ENCODE data around the gene FABP1.

FABP1 gene

GRCh38 chr2:88096708-88097107 is 31.2 kb downstream of the FABP1 start:
- Histone ChIP-seq H3K36me3 (ENCODE audit: insufficient read depth, low read length) (no peaks in the 10 kb centered on the region), H3K27me3 (ENCODE audit: insufficient read depth, low read length) (peaks cover 5% of the 10 kb centered on the region), H2AFZ (ENCODE audit: low read depth, low read length) (no peak overlapping the region), H3K9me3 (ENCODE audit: low read length) (no peaks in the 10 kb centered on the region), H3K4me3 (ENCODE audit: low read length) (no peak overlapping the region), H3K4me1 (ENCODE audit: insufficient read depth, low read length) (peaks cover 13% of the 10 kb centered on the region)

GRCh38 chr2:88095022-88095421 is 32.8 kb downstream of the FABP1 start:
- Histone ChIP-seq H3K36me3 (ENCODE audit: insufficient read depth, low read length) (no peaks in the 10 kb centered on the region), H2AFZ (ENCODE audit: low read depth, low read length) (no peak overlapping the region), H3K4me1 (ENCODE audit: insufficient read depth, low read length) (peaks cover 13% of the 10 kb centered on the region), H3K27me3 (ENCODE audit: insufficient read depth, low read length) (peaks cover 5% of the 10 kb centered on the region), H3K9me3 (ENCODE audit: low read length) (no peaks in the 10 kb centered on the region), H3K4me3 (ENCODE audit: low read length) (no peak overlapping the region)

GRCh38 chr2:88092773-88093172 is 35.1 kb downstream of the FABP1 start:
- Histone ChIP-seq H3K4me3 (ENCODE audit: low read length) (no peak overlapping the region), H2AFZ (ENCODE audit: low read depth, low read length) (no peak overlapping the region)

GRCh38 chr2:88091943-88092342 is 35.9 kb downstream of the FABP1 start:
- no peaks in the 10 kb centered on the region for H3K36me3 ChIP-seq (ENCODE audit: insufficient read depth, low read length)
- H3K4me3 ChIP-seq (ENCODE audit: low read length), result no peak overlapping the region
- no peak overlapping the region for H2AFZ ChIP-seq (ENCODE audit: low read depth, low read length)
- no peaks in the 10 kb centered on the region for H3K9me3 ChIP-seq (ENCODE audit: low read length)
- H3K27me3 ChIP-seq (ENCODE audit: insufficient read depth, low read length), result peaks cover 5% of the 10 kb centered on the region
- H3K4me1 ChIP-seq (ENCODE audit: insufficient read depth, low read length), result peaks cover 13% of the 10 kb centered on the region

More at GRCh38 chr2:88092773-88093172, 35.1 kb downstream of the FABP1 start:
- Histone ChIP-seq H3K27me3 (ENCODE audit: insufficient read depth, low read length) (peaks cover 5% of the 10 kb centered on the region), H3K4me1 (ENCODE audit: insufficient read depth, low read length) (peaks cover 13% of the 10 kb centered on the region), H3K36me3 (ENCODE audit: insufficient read depth, low read length) (no peaks in the 10 kb centered on the region), H3K9me3 (ENCODE audit: low read length) (no peaks in the 10 kb centered on the region)

- no peaks in the 10 kb centered on the region for H3K9me3 ChIP-seq (ENCODE audit: low read length)
- peaks cover 5% of the 10 kb centered on the region for H3K27me3 ChIP-seq (ENCODE audit: insufficient read depth, low read length)
- H3K36me3 ChIP-seq (ENCODE audit: insufficient read depth, low read length), result no peaks in the 10 kb centered on the region
- H3K4me1 ChIP-seq (ENCODE audit: insufficient read depth, low read length), result peaks cover 13% of the 10 kb centered on the region
- H2AFZ ChIP-seq (ENCODE audit: low read depth, low read length), result no peak overlapping the region
- H3K4me3 ChIP-seq (ENCODE audit: low read length), result no peak overlapping the region
Observed at GRCh38 chr2:88090446-88091283, 37.2 kb downstream of the FABP1 start.

GRCh38 chr2:88088999-88089398 is 38.9 kb downstream of the FABP1 start:
- H3K4me3 ChIP-seq (ENCODE audit: low read length), result no peak overlapping the region
- H3K4me1 ChIP-seq (ENCODE audit: insufficient read depth, low read length), result no peaks in the 10 kb centered on the region
- H3K27me3 ChIP-seq (ENCODE audit: insufficient read depth, low read length), result peaks cover 2% of the 10 kb centered on the region
- H2AFZ ChIP-seq (ENCODE audit: low read depth, low read length), result no peak overlapping the region
- H3K9me3 ChIP-seq (ENCODE audit: low read length), result no peaks in the 10 kb centered on the region
- H3K36me3 ChIP-seq (ENCODE audit: insufficient read depth, low read length), result no peaks in the 10 kb centered on the region

- H3K9me3 ChIP-seq (ENCODE audit: low read length), result no peaks in the 10 kb centered on the region
- H2AFZ ChIP-seq (ENCODE audit: low read depth, low read length), result no peak overlapping the region
- no peak overlapping the region for H3K4me3 ChIP-seq (ENCODE audit: low read length)
- H3K4me1 ChIP-seq (ENCODE audit: insufficient read depth, low read length), result peaks cover under 1% of the 10 kb centered on the region
- H3K36me3 ChIP-seq (ENCODE audit: insufficient read depth, low read length), result no peaks in the 10 kb centered on the region
- no peaks in the 10 kb centered on the region for H3K27me3 ChIP-seq (ENCODE audit: insufficient read depth, low read length)
Observed at GRCh38 chr2:88087763-88088162, 40.1 kb downstream of the FABP1 start.

- H3K36me3 ChIP-seq (ENCODE audit: insufficient read depth, low read length), result no peaks in the 10 kb centered on the region
- H3K9me3 ChIP-seq (ENCODE audit: low read length), result no peaks in the 10 kb centered on the region
- no peaks in the 10 kb centered on the region for H3K27me3 ChIP-seq (ENCODE audit: insufficient read depth, low read length)
- H3K4me3 ChIP-seq (ENCODE audit: low read length), result no peak overlapping the region
- no peak overlapping the region for H2AFZ ChIP-seq (ENCODE audit: low read depth, low read length)
- H3K4me1 ChIP-seq (ENCODE audit: insufficient read depth, low read length), result peaks cover 3% of the 10 kb centered on the region
Observed at GRCh38 chr2:88087073-88087472, 40.8 kb downstream of the FABP1 start.

- H3K4me3 ChIP-seq (ENCODE audit: low read length), result no peak overlapping the region
- H3K4me1 ChIP-seq (ENCODE audit: insufficient read depth, low read length), result peaks cover 3% of the 10 kb centered on the region
- no peaks in the 10 kb centered on the region for H3K9me3 ChIP-seq (ENCODE audit: low read length)
- no peaks in the 10 kb centered on the region for H3K36me3 ChIP-seq (ENCODE audit: insufficient read depth, low read length)
- no peak overlapping the region for H2AFZ ChIP-seq (ENCODE audit: low read depth, low read length)
- H3K27me3 ChIP-seq (ENCODE audit: insufficient read depth, low read length), result no peaks in the 10 kb centered on the region
Observed at GRCh38 chr2:88086401-88086800, 41.5 kb downstream of the FABP1 start.

GRCh38 chr2:88085602-88086001 is 42.3 kb downstream of the FABP1 start:
- H2AFZ ChIP-seq (ENCODE audit: low read depth, low read length), result no peak overlapping the region
- H3K9me3 ChIP-seq (ENCODE audit: low read length), result no peaks in the 10 kb centered on the region
- no peaks in the 10 kb centered on the region for H3K27me3 ChIP-seq (ENCODE audit: insufficient read depth, low read length)
- no peak overlapping the region for H3K4me3 ChIP-seq (ENCODE audit: low read length)
- H3K4me1 ChIP-seq (ENCODE audit: insufficient read depth, low read length), result peaks cover 3% of the 10 kb centered on the region
- no peaks in the 10 kb centered on the region for H3K36me3 ChIP-seq (ENCODE audit: insufficient read depth, low read length)

GRCh38 chr2:88085099-88085498 is 42.8 kb downstream of the FABP1 start:
- Histone ChIP-seq H3K9me3 (ENCODE audit: low read length) (no peaks in the 10 kb centered on the region), H3K27me3 (ENCODE audit: insufficient read depth, low read length) (no peaks in the 10 kb centered on the region), H3K4me1 (ENCODE audit: insufficient read depth, low read length) (peaks cover 3% of the 10 kb centered on the region), H2AFZ (ENCODE audit: low read depth, low read length) (no peak overlapping the region), H3K4me3 (ENCODE audit: low read length) (no peak overlapping the region), H3K36me3 (ENCODE audit: insufficient read depth, low read length) (no peaks in the 10 kb centered on the region)

GRCh38 chr2:88082781-88083180 is 45.1 kb downstream of the FABP1 start:
- Histone ChIP-seq H2AFZ (ENCODE audit: low read depth, low read length) (no peak overlapping the region), H3K27me3 (ENCODE audit: insufficient read depth, low read length) (peaks cover 2% of the 10 kb centered on the region), H3K4me3 (ENCODE audit: low read length) (no peak overlapping the region), H3K4me1 (ENCODE audit: insufficient read depth, low read length) (peaks cover 3% of the 10 kb centered on the region), H3K36me3 (ENCODE audit: insufficient read depth, low read length) (no peaks in the 10 kb centered on the region), H3K9me3 (ENCODE audit: low read length) (no peaks in the 10 kb centered on the region)

- Histone ChIP-seq H3K36me3 (ENCODE audit: insufficient read depth, low read length) (no peaks in the 10 kb centered on the region), H2AFZ (ENCODE audit: low read depth, low read length) (no peak overlapping the region), H3K27me3 (ENCODE audit: insufficient read depth, low read length) (peaks cover 2% of the 10 kb centered on the region), H3K4me3 (ENCODE audit: low read length) (no peak overlapping the region), H3K4me1 (ENCODE audit: insufficient read depth, low read length) (peaks cover 3% of the 10 kb centered on the region), H3K9me3 (ENCODE audit: low read length) (no peaks in the 10 kb centered on the region)
Observed at GRCh38 chr2:88081924-88082608, 45.8 kb downstream of the FABP1 start.

Data from neuron (in vitro differentiated cells).